Right lobe of liver (tissue), 6 donors: ENCODE results near the gene SLC39A11. TPM values are rescaled to one million over a fixed set of nuclear protein-coding genes. Genes with fewer than 3 reads are reported as not detected.

Experiments used
- ATAC-seq, 4 donors: fragments of 200-7000 bp; cut with Tn5 transposase; one replicate each; pipeline ENCODE4 v1.9.1; 2020; ENCODE audit warnings: mild to moderate bottlenecking in 4 of 4, moderate library complexity in 4 of 4
- DNase-seq, 3 donors: peaks; one replicate each; pipeline ENCODE4 v3.0.0-alpha.2; 2020
- H3K27ac ChIP-seq, 3 donors: fragments of 200-600 bp; one replicate each; pipeline ENCODE4 v1.8.0; 2022
- H3K27me3 ChIP-seq, 2 donors: fragments of 200-600 bp; one replicate each; pipeline ENCODE4 v1.8.0; 2022
- H3K36me3 ChIP-seq, 4 donors: fragments of 200-600 bp; sonication (generic) in 1 of 4; one replicate each; pipeline versions ENCODE4 v1.5.1 to v1.8.0; 2017 to 2022; ENCODE audit warnings: control low read depth in 1 of 4
- H3K4me1 ChIP-seq, 4 donors: fragments of 200-600 bp; sonication (generic) in 1 of 4; one replicate each; pipeline versions ENCODE4 v1.5.1 to v1.8.0; 2017 to 2022; ENCODE audit warnings: control low read depth in 1 of 4
- H3K4me3 ChIP-seq, 3 donors: fragments of 200-600 bp; one replicate each; pipeline ENCODE4 v1.8.0; 2022
- H3K9me3 ChIP-seq, 4 donors: fragments of 200-600 bp; sonication (generic) in 1 of 4; one replicate each; pipeline versions ENCODE4 v1.5.1 to v1.8.0; 2017 to 2022; ENCODE audit warnings: control low read depth in 1 of 4
- POLR2A ChIP-seq: fragments of 450-650 bp; IDR thresholded peaks from one replicate; pipeline ENCODE4 v1.6.1; 2017; ENCODE audit warnings: antibody characterized with exemption, mild to moderate bottlenecking
- WGBS: methylation state at CpG from one replicate; pipeline ENCODE4 v1.1.6; 2018; ENCODE audit warnings: low coverage, low lambda C conversion rate; ENCODE audit not compliant: insufficient coverage; ENCODE audit errors: missing lambda C conversion rate; 5-methylcytosine and 5-hydroxymethylcytosine counted together
- intact Hi-C, 2 donors: fragments of 100-400 bp; cut with DNase I; formaldehyde crosslinking; loops; one replicate each; pipeline versions ENCODE4 v1.11.2 to v1.14.1; 2022
- total RNA-seq, 6 experiments: library from RNA; depleted of rRNA in 2 of 6; stranded (reverse); fragments of >200 nt in 2 of 6; fragmentation: NEBNext Ultra II Directional in 3 of 6; extraction: Animal tissue kit (Norgen Biotek cat#: 25700) in 3 of 6; gene quantifications; one replicate each; pipeline versions ENCODE4 v1.1.0 to v1.2.4, GENCODE V29; 2016 to 2023
- TF ChIP-seq, protein P1 (sequence below), 4 donors: fragments of 200-600 bp in 3 of 4; fragments of 450-650 bp in 1 of 4; IDR thresholded peaks; one replicate each; pipeline versions ENCODE4 v1.5.1 to v1.8.0; 2016 to 2022; ENCODE audit warnings: antibody characterized with exemption in 4 of 4, mild to moderate bottlenecking in 2 of 4
- donor health status: DM: no; HTN: yes; CAD: no.
- donor health status: DM: no; HTN: no; CAD: no.
- donor health status: DM: no; HTN: no; CAD: no.
- donor health status: DM: no; HTN: yes; CAD: no.
- donor health status: DM: no; HTN: yes; CAD: no.

Gene SLC39A11
- total RNA-seq, 6 experiments from 2014 or later, result 25.4 to 49.6 (median 39.3) TPM

DNA sequence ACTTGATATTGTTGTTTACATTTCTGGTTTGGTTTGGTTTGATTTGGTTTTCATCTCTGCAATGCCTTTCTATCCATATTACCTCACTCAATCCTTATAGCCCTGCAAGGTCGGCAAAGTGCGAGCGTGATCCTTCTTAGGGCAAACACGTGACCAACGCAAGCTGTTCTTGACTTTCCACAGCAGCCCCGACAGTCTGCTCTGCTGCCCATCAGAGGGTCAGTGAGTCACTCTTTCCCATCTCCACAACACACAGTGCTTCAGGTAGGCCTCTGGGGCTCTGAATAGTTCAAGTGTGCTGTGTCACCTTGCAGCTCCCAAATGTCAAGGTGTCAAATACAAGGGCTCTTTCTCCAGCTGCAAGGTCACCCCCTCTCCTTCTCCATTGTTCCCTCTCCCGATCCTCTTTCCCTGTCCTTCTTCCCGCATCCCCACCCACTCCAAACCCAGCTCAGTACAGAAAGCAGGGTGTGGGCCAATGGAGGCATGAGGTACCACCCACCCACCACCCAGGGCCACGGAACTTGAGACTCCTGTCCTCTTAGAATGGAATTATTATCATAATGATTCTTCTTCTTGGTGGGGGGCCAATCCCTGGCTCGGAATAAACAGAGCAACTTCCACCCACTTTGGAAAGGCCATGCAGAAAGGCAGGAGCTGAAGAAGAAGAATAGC is 139.7 kb downstream of the SLC39A11 start:
- no peaks in the 10 kb centered on the region for H3K36me3 ChIP-seq
- intact Hi-C loops, result no loop called here
- no peaks in the 10 kb centered on the region for H3K27me3 ChIP-seq
- WGBS, result 92% methylated on average over 9 of the region's 10 CpGs
- DNase-seq (no peak), ATAC-seq (no peak)
- H3K4me3 ChIP-seq, result no peak overlapping the region
- TF ChIP-seq, protein P1, sequence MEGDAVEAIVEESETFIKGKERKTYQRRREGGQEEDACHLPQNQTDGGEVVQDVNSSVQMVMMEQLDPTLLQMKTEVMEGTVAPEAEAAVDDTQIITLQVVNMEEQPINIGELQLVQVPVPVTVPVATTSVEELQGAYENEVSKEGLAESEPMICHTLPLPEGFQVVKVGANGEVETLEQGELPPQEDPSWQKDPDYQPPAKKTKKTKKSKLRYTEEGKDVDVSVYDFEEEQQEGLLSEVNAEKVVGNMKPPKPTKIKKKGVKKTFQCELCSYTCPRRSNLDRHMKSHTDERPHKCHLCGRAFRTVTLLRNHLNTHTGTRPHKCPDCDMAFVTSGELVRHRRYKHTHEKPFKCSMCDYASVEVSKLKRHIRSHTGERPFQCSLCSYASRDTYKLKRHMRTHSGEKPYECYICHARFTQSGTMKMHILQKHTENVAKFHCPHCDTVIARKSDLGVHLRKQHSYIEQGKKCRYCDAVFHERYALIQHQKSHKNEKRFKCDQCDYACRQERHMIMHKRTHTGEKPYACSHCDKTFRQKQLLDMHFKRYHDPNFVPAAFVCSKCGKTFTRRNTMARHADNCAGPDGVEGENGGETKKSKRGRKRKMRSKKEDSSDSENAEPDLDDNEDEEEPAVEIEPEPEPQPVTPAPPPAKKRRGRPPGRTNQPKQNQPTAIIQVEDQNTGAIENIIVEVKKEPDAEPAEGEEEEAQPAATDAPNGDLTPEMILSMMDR (IDR thresholded peaks at IDR 0.05), result no peak
- no peak for TF ChIP-seq POLR2A
- H3K4me1 ChIP-seq, result no peaks in the 10 kb centered on the region
- no peak overlapping the region for H3K27ac ChIP-seq
- no peaks in the 10 kb centered on the region for H3K9me3 ChIP-seq

DNA sequence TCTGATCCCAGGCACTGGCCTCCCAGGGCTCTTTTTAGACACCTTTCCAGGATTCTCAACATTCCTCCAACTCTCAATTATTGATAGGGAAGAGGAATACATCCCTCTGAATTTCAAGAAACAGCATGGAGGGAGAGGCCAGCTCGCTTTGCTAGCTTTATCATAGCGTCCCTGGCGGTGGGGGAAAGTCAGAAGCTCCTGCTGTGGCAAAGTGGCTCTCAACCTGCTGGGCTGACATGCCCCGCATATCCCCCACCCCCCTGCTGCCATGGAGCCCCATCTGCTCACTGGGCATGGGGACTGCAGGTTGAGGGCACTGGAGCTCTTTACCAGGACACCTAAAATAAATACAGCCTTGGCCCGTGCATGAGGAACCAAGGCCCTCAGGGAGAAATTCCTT is 140.3 kb downstream of the SLC39A11 start:
- DNase-seq (no peak), ATAC-seq (no peak)
- H3K4me1 ChIP-seq, result no peaks in the 10 kb centered on the region
- H3K9me3 ChIP-seq, result no peaks in the 10 kb centered on the region
- no peaks in the 10 kb centered on the region for H3K27me3 ChIP-seq
- H3K36me3 ChIP-seq, result no peaks in the 10 kb centered on the region
- WGBS, result 100% methylated on average over 3 of the region's 5 CpGs
- no peak for TF ChIP-seq POLR2A
- TF ChIP-seq, protein P1 (IDR thresholded peaks at IDR 0.05), result no peak
- no peak overlapping the region for H3K27ac ChIP-seq
- no peak overlapping the region for H3K4me3 ChIP-seq
- intact Hi-C loops, result no loop called here

DNA sequence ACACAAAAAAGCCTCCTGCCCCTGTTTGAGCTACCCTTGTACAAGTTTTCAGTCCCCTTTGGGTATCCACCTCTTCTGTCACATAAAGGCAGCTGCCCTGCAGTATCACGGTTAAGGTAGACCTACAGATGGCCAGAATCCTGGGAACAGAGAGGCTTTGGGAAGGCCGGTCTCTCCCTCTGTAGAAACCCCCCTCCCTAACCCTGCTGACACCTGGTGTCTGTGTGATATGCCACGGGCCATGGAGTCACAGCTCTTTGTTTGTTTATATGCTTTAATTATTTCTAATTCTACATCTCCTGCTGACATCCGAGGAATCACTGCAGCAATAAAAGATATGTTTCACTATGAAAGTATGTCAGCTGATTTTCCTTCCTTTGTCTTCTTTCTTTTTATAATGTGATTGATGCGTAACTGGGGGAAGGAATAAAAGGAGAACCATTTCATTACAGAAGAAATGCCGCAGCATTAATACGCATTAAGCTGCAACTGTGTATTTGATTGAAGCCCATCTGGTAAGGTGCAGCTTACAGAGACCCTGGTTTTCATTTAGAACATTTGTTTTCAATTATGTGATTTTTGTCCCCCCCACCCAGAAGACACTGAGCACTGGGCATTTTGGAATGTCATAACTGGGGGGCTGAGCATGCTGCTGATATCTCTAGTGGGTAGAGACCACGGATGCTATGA is 142.1 kb downstream of the SLC39A11 start:
- Histone ChIP-seq H3K27ac (no peak overlapping the region), H3K27me3 (no peaks in the 10 kb centered on the region), H3K9me3 (no peaks in the 10 kb centered on the region), H3K4me1 (no peaks in the 10 kb centered on the region), H3K4me3 (no peak overlapping the region), H3K36me3 (no peaks in the 10 kb centered on the region)
- WGBS, result 89% methylated on average over 7 of the region's 8 CpGs
- DNase-seq, result no peak
- intact Hi-C loops, result no loop called here
- TF ChIP-seq, protein P1 (IDR thresholded peaks at IDR 0.05), result no peak
- TF ChIP-seq POLR2A, result no peak
- no peak for ATAC-seq

DNA sequence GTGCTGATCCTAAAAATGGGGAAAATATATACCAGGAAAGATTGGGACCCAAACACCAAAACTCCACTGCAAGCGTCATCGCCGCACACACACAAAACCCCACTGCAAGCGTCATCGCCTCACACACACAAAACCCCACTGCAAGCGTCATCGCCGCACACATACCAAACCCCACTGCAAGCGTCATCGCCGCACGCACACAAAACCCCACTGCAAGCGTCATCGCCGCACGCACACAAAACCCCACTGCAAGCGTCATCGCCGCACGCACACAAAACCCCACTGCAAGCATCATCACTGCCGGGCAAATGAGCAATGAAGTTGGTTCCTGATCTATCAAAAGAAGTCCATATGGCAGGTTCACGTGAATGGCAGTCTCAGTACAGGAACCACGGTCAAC is 144.4 kb downstream of the SLC39A11 start:
- H3K27ac ChIP-seq, result no peak overlapping the region
- WGBS, result 97% methylated on average over 15 of the region's 23 CpGs
- H3K4me3 ChIP-seq, result no peak overlapping the region
- H3K27me3 ChIP-seq, result no peaks in the 10 kb centered on the region
- H3K36me3 ChIP-seq, result no peaks in the 10 kb centered on the region
- no peak for ATAC-seq
- no peak for TF ChIP-seq POLR2A
- TF ChIP-seq, protein P1 (IDR thresholded peaks at IDR 0.05), result no peak
- intact Hi-C loops, result no loop called here
- no peaks in the 10 kb centered on the region for H3K9me3 ChIP-seq
- DNase-seq, result no peak
- H3K4me1 ChIP-seq, result no peaks in the 10 kb centered on the region
